GM21515 (cell line): ENCODE data around the gene CATSPER3.

ENCODE experiments used
- ATAC-seq: cut with Tn5 transposase; IDR thresholded peaks from one replicate; pipeline ENCODE4 v1.9.1; 2021; ENCODE audit not compliant: unreplicated experiment

Gene CATSPER3

GRCh38 chr5:135059000-135059923 lies 91.6 kb downstream of the CATSPER3 start:
- ATAC-seq, result no peak

GRCh38 chr5:135060021-135060420 lies 92.3 kb downstream of the CATSPER3 start:
- ATAC-seq, result no peak

- ATAC-seq, result no peak
These were observed 93.3 kb downstream of the CATSPER3 start for GRCh38 chr5:135061001-135061400.
